Nucleus accumbens (tissue), 56 donors: ENCODE data around the gene PSD2.

Experiments
- DNase-seq, 56 donors: peaks; one replicate each; lab custom pipeline; 2025; lab: John Stamatoyannopoulos, UW

PSD2 gene

GRCh38 chr5:139795074-139796001 lies at the start of gene PSD2:
Gene PSD2 (plus strand): TSS chr5:139795808. CDS start chr5:139809441, 13,633 bp downstream.
- peak in 40 of 56 donors; percentile 11 to 77 (median 44) for DNase-seq

DNA sequence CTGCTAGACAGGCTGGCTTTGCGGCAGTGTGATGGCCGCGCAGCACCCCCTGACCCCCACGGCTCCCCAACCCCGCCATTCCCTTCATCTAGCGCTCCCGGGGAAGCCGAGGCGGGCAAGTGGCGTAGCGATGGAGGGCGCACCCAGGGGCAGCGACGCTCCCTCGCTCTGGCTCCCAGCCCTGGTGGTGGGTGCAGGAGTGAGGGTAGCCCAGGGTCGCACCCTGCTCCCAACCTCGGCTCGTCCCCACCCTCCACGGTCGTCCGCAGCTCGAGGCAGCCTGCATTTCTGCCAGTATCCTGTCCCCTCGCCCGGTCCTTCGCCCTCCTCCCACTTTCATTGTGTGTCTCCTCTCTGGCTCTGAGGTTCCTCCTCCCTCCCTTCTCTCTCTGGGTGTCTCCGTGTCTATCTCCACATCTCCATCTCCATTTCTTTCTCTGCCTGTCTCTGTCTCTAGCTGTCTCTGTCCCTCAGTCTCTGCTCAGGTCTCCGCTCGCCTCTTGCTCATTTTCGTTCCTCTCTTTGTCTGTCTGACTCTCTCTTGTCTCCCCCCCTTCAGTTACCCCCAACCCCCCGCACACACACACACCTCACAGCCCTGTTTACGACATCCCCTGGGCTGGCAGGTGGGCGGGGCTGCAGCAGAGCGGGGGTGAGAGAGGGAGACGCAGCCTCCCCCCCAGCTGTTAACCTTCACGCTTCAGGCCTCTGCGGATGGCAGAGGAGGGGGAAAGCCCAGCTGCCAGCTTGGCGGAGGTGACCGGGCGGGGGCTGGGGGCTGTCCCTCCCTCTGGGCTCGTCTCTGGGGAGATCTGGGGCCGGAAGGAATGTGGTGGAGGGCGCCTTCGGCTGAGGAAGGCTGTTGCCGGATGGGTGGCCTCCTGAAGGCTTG lies 48.7 kb upstream of the PSD2 start:
- DNase-seq: peak in 27 of 56 donors; percentile 12 to 68 (median 44)

GRCh38 chr5:139747583-139748504 lies 47.8 kb upstream of the PSD2 start:
- peak in 36 of 56 donors; percentile 24 to 87 (median 51) for DNase-seq

- DNase-seq: no peak
Observed at GRCh38 chr5:139748505-139748826, 47.1 kb upstream of the PSD2 start.

DNA sequence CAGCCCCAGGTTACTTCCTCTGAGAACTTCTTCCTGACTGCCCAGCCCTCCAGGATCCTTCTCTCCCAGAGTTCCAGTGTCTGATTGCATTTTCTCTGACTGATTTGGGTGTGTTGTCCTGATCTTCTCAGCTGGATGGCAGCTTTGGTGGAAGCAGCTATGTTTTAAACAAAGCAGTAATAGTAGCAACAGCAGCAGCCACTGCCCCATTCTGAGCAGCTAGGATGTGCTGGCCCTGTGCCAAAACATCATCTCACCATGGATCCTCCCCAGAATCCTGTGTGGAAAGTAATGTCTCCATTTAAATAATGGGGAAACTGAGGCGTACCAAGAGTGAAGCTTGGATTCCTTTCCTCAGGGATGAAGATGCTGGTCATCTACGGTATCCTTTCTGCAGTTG lies 46.4 kb upstream of the PSD2 start:
- DNase-seq: peak in 8 of 56 donors; percentile 10 to 41 (median 18)

DNA sequence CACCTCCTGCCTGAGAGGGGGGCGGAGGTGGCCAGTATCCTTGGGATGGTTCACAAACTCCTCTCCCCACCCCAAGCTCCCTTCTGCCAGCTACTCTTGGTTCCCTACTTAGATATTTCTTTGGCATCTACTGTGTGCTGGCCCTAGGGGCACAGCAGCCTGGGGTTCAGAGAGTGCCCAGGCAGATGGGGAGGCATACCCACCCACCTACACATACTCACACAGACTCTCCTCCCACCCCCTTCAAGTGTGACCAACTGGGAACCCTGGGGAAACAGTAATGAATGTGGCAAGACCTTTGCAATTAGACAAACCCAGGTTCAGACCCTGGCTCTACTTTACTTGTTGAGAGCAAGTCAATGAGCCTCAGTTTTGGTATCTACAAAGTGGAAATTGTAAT lies 44.4 kb upstream of the PSD2 start:
- no peak for DNase-seq

GRCh38 chr5:139752506-139753473 lies 42.8 kb upstream of the PSD2 start:
- no peak for DNase-seq

DNA sequence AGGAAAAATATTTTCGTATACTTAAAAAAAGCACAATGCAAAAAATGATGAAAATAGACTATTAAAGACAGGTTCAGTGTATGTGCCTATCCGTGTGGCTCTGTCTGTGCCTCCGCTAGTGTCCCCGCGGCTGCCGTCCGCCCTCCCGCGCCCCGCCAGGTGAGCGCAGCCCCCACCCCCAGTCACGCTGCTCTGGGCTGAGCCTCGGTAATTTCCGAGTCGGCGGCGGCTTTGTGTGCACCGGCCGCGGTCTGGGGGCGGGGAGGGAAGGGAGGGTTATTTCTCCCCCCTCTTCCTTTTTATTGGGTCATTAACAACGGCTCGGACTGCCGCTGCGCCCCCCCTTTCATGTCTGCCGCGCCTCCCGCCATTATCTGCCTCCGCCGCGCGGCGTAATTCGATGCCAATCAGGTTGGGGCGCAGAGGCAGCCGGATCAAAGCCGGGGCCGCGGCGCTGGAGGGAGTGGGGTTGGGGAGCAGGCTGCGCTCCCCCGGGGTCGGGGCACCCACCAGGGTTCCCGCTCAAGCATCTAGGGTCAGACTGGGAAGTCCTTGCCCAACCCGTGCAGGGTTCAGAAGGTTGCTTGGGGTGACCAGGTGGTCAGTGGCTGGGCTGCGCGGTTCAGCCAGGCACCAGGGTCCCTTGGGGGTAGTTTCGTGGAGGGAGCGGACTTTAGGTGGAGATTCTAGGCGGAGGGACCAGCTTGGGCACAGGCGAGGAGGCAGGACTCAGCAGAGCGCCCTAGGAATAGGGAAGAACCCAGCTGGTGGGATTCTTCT lies 39.5 kb upstream of the PSD2 start:
- DNase-seq: peak in 7 of 56 donors; percentile 18 to 69 (median 32)

GRCh38 chr5:139756971-139757370 lies 38.6 kb upstream of the PSD2 start:
- DNase-seq: no peak

- no peak for DNase-seq
Observed at GRCh38 chr5:139757727-139758509, 37.7 kb upstream of the PSD2 start.

DNA sequence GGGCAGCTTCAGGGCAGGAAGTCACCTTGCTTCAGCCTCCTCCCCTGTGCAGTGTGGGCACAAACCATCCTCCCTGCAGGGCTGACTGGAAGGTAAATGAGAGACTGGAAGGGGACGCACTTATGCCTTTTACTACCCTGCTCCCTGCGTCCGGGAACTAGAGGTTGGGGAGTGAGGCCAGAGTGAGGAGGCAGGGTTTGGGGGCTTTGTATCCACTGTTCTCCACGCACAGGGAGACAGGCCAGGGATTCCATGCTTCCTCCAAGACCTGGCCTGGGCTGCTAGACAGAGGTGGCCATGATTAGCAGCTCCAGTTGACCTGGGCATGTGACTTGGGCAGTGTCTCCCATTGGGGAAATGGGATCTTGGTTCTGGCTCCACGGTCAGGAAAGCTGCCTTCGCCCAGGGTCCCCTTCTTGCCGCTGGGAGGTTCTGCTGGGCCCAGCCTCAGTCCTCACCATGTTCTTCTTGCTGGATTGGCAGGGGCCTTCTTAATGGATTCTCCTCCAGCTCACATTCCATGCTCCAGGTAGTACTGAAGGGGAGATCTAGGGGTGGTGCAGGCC lies 37.0 kb upstream of the PSD2 start:
- no peak for DNase-seq

GRCh38 chr5:139759219-139759721 lies 36.3 kb upstream of the PSD2 start:
- no peak for DNase-seq

DNA sequence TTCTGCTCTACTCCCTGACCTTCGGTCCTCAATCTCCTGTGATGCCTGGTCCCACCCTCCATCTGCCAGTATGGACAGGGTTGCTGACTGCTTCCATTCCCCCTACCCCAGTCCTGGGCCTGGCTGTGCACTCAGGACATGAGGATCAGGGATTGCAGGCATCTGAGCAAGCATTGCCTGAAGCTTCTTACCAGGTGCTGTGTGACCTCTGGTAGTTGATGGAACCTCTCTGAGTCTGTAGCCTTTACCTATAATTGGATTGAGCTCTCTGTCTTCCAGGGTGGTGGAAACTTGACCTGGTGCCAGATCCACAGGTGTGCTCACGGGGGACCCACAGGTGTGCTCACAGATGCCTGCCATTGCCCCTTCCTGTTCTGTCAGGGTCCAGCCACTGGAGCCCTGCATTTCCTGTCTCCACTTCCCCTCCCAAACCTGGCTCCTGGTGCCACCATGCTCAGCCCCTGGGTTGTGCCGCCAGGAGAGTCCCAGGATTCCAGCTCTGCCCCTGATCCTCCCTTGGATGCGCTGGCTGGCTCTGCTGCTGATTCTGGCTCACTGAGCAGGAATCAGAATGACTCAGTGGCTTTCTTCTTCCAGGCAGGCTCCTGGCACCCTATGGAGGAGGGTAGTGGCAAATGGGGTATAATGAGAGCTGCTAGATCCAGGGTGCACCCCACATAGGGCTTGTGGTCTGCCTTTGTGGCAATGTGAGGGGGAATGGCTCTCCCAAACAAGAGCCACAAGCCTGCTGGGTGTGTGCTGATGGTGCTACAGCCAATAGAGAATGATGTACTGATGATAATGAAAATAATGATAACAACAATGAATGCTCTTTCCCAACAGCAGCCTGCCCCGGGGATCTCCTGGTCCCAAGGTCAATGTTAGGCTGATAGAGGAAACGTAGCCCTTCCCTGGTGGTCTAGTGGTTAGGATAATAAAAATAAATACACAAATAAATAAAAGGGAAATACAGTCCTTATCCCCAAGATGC lies 35.2 kb upstream of the PSD2 start:
- DNase-seq: peak in 4 of 56 donors; percentile 15 to 37 (median 23)

GRCh38 chr5:139761057-139761450 lies 34.6 kb upstream of the PSD2 start:
- no peak for DNase-seq

DNA sequence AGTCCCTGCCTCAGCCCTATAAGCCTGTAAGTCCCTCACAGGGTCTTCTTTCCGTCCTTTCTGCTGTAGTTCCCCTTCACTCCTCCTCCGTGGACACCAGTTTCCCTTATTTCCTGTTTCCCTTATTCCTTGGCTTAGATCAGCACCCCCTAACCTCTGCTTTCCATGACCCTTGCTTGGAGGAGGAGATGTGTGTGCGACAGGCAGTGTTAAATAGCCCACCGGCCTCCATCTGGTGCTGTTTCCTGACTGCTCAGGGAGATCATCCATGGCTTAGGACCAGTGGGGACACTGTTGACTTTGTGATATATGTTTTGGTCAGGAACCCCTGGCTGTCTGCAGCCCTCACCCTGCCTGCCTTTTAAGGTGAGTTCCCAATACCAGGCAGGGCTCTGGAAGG lies 34.1 kb upstream of the PSD2 start:
- no peak for DNase-seq
